NT2/D1 (cell line): ENCODE measurements around the gene TMBIM1.

ENCODE experiments used
- YY1 ChIP-seq: IDR thresholded peaks from 2 replicates; pipeline ENCODE4 v1.6.1; 2011; ENCODE audit not compliant: insufficient read length, insufficient read depth
- ZNF274 ChIP-seq: IDR thresholded peaks from 2 replicates; pipeline ENCODE4 v1.6.1; 2011; ENCODE audit warnings: mild to moderate bottlenecking, low read depth, low read length

DNA sequence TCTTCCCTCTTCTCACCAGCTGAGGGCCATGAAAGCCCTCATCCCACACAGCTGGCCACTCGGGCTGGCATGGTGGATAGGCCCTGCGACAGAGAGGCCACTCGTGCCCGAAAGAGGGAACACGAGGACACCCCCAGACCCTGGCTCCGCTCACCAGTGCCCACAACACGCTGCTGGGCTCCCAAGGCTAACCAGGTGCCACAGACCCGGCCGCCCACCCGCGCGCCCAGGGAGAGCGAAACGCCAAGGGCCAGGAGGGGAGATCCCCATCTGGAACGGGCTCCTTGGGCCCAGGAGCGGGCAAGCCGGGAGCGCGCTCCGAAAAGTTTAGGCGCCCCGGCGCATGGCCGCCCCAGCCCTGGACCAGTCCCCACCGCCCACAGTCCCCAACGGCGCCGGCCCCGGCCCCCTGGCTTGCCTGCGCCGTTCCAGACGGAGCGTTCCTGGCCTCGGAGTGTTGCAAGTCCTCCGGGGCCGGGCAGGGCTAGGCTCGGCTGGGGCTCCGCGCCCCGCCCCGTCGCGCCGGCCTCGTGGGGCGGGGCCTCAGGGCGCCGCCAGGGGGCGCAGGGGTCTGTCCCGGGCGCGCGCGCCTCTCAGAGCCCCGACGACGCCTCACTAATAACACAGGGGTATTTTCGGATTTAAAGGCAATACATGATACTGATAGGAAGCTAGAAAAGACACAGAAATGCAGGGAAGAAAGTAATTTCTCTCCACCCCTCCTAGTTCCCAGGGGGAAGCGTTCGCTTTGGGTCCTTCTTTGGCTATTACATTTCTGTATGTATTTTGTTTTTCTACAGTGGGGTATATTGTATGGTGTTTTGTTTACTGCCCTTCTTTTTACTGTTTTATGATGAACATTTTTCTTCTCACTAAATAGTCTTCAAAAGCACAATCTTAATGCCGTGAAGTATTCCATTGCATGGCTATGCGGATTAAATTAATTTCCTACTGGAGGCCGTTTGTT lies at the start of gene TMBIM1:
- TF ChIP-seq ZNF274 (no peak), YY1 (no peak)
